Panc1 (cell line): ENCODE results near the gene NR6A1.

ENCODE experiments used
- POLR2AphosphoS5 ChIP-seq: IDR thresholded peaks from 2 replicates; pipeline ENCODE4 v1.6.1; 2012; ENCODE audit warnings: mild to moderate bottlenecking, low read depth, low read length, moderate library complexity
- TF ChIP-seq, protein P1 (sequence below): fragments of 450-650 bp; IDR thresholded peaks from 2 replicates; pipeline ENCODE4 v1.5.1; 2017; ENCODE audit warnings: mild to moderate bottlenecking
- TF ChIP-seq, protein P2 (sequence below), 2 experiments: IDR thresholded peaks; 2 replicates each; pipeline ENCODE4 v1.6.1; 2011 to 2012; ENCODE audit warnings: low read depth in 2 of 2, control low read depth in 1 of 2, low read length in 1 of 2, mild to moderate bottlenecking in 1 of 2, moderate library complexity in 1 of 2; ENCODE audit not compliant: insufficient read depth in 1 of 2

DNA sequence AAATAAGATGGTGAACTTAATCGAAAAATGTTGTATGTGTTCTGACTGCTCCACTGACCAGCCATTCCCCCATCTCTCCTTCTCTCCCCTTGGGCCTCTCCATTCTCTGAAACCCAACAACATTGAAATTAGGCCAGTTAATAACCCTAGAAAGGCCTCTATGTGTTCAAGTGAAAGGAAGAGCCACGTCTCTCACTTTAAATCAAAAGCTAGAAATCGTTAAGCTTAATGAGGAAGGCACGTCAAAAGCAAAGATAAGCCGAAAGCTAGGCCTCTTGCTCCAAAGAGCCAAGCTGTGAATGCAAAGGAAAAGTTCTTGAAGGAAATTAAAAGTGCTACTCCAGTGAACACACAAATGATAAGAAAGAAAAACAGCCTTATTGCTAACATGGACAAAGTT, 186.5 kb downstream of the NR6A1 start:
- TF ChIP-seq, protein P1, sequence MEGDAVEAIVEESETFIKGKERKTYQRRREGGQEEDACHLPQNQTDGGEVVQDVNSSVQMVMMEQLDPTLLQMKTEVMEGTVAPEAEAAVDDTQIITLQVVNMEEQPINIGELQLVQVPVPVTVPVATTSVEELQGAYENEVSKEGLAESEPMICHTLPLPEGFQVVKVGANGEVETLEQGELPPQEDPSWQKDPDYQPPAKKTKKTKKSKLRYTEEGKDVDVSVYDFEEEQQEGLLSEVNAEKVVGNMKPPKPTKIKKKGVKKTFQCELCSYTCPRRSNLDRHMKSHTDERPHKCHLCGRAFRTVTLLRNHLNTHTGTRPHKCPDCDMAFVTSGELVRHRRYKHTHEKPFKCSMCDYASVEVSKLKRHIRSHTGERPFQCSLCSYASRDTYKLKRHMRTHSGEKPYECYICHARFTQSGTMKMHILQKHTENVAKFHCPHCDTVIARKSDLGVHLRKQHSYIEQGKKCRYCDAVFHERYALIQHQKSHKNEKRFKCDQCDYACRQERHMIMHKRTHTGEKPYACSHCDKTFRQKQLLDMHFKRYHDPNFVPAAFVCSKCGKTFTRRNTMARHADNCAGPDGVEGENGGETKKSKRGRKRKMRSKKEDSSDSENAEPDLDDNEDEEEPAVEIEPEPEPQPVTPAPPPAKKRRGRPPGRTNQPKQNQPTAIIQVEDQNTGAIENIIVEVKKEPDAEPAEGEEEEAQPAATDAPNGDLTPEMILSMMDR = no peak
- TF ChIP-seq, protein P2, sequence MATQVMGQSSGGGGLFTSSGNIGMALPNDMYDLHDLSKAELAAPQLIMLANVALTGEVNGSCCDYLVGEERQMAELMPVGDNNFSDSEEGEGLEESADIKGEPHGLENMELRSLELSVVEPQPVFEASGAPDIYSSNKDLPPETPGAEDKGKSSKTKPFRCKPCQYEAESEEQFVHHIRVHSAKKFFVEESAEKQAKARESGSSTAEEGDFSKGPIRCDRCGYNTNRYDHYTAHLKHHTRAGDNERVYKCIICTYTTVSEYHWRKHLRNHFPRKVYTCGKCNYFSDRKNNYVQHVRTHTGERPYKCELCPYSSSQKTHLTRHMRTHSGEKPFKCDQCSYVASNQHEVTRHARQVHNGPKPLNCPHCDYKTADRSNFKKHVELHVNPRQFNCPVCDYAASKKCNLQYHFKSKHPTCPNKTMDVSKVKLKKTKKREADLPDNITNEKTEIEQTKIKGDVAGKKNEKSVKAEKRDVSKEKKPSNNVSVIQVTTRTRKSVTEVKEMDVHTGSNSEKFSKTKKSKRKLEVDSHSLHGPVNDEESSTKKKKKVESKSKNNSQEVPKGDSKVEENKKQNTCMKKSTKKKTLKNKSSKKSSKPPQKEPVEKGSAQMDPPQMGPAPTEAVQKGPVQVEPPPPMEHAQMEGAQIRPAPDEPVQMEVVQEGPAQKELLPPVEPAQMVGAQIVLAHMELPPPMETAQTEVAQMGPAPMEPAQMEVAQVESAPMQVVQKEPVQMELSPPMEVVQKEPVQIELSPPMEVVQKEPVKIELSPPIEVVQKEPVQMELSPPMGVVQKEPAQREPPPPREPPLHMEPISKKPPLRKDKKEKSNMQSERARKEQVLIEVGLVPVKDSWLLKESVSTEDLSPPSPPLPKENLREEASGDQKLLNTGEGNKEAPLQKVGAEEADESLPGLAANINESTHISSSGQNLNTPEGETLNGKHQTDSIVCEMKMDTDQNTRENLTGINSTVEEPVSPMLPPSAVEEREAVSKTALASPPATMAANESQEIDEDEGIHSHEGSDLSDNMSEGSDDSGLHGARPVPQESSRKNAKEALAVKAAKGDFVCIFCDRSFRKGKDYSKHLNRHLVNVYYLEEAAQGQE (IDR thresholded peaks at IDR 0.05; ENCODE audit: insufficient read depth in 1 of 2, low read depth in 2 of 2, low read length in 1 of 2) = no peak
- TF ChIP-seq POLR2AphosphoS5 = no peak
